ENCODE measurements around the gene PFDN4. TPM values are rescaled to one million over a fixed set of nuclear protein-coding genes. Genes with fewer than 3 reads are reported as not detected.

PFDN4 gene
- total RNA-seq, 2 donors from 2014 or later = 43.2 to 44.8 TPM

DNA sequence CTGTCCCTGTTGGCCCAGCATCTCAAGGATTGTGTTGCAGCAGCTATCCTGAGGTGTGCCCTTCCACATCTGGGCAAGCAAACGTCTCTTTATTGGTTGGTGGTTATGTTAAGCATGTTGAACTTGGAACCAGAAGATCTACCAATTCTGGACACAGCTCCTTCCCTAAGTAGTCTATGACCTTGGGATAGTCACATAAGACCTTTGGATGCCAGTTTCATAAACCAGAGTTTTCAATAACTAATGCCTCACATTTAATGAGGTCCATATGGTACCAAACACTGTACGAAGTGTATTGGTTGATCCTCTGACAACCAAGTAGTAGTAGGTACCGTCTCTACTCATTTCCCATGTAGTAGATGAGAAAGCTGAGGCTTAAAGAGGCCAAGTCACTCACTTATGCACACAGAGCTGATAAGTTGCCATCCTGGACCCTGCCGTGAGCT, 37.8 kb upstream of the PFDN4 start:
- H3K4me3 ChIP-seq = no peak overlapping the region
- intact Hi-C loops (cut with DNase I) = no loop called here
- peaks cover 33% of the 10 kb centered on the region for H3K27me3 ChIP-seq (replicated peaks; ENCODE audit: insufficient read depth)
- no peak for DNase-seq (ENCODE audit: low spot score)
- H3K27ac ChIP-seq = no peak overlapping the region
- no peaks in the 10 kb centered on the region for H3K9me3 ChIP-seq
- H3K36me3 ChIP-seq = no peaks in the 10 kb centered on the region
- peaks cover 4% of the 10 kb centered on the region for H3K4me1 ChIP-seq (replicated peaks)
- no peak for TF ChIP-seq POLR2AphosphoS5 (IDR thresholded peaks at IDR 0.05)
- TF ChIP-seq POLR2A (IDR thresholded peaks at IDR 0.05) = no peak
- TF ChIP-seq, protein P1, sequence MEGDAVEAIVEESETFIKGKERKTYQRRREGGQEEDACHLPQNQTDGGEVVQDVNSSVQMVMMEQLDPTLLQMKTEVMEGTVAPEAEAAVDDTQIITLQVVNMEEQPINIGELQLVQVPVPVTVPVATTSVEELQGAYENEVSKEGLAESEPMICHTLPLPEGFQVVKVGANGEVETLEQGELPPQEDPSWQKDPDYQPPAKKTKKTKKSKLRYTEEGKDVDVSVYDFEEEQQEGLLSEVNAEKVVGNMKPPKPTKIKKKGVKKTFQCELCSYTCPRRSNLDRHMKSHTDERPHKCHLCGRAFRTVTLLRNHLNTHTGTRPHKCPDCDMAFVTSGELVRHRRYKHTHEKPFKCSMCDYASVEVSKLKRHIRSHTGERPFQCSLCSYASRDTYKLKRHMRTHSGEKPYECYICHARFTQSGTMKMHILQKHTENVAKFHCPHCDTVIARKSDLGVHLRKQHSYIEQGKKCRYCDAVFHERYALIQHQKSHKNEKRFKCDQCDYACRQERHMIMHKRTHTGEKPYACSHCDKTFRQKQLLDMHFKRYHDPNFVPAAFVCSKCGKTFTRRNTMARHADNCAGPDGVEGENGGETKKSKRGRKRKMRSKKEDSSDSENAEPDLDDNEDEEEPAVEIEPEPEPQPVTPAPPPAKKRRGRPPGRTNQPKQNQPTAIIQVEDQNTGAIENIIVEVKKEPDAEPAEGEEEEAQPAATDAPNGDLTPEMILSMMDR (IDR thresholded peaks at IDR 0.05) = no peak
- WGBS = 68% methylated on average over 4 of the region's 4 CpGs

DNA sequence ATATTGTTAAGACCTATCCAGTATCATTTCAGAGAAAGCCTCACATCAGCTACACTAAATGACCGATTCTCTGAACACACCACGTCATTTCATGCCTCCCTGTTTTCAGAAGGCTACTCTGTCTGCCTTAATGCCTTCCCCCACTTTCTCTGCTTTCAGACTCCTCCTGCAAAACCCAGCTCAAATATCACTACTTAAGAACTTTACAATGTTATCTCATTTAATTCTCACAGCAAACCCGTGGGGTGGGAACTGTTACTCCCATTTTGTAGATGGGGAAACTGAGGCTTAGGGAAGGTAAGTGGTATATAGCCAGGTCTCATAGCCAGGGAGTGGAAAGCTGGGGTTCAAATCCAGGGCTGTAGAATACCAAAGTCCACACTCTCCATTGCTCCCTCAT, 36.9 kb upstream of the PFDN4 start:
- DNase-seq (ENCODE audit: low spot score) = no peak
- Histone ChIP-seq H3K4me3 (no peak overlapping the region), H3K36me3 (no peaks in the 10 kb centered on the region), H3K27me3 (replicated peaks; ENCODE audit: insufficient read depth) (peaks cover 33% of the 10 kb centered on the region), H3K9me3 (no peaks in the 10 kb centered on the region), H3K4me1 (replicated peaks) (peaks cover 4% of the 10 kb centered on the region), H3K27ac (no peak overlapping the region)
- intact Hi-C loops (cut with DNase I) = no loop called here
- TF ChIP-seq POLR2AphosphoS5 (IDR thresholded peaks at IDR 0.05) (no peak), POLR2A (IDR thresholded peaks at IDR 0.05) (no peak)
- TF ChIP-seq, protein P1 (IDR thresholded peaks at IDR 0.05) = no peak
- 64% methylated on average over 3 of the region's 3 CpGs for WGBS

DNA sequence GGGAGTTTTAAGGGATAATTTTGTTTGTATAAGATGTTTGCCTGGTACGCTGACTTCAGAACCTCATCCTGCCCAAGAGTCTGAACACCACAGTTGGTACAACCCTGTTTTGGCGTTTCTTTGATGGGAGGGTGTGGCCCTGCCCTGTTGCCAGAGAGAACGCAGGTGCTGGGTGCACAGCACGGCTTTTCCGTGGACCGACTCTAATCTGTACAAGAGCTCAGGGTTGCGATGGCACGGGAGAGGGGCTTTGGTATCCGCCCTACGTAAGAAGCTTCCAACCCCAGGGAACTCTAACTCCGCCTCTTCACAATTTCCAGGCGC, 35.4 kb upstream of the PFDN4 start:
- Histone ChIP-seq H3K36me3 (no peaks in the 10 kb centered on the region), H3K27ac (no peak overlapping the region), H3K9me3 (no peaks in the 10 kb centered on the region), H3K4me3 (no peak overlapping the region), H3K27me3 (replicated peaks; ENCODE audit: insufficient read depth) (peaks cover 33% of the 10 kb centered on the region), H3K4me1 (replicated peaks) (peaks cover 4% of the 10 kb centered on the region)
- intact Hi-C loops (cut with DNase I) = no loop called here
- TF ChIP-seq, protein P1 (IDR thresholded peaks at IDR 0.05) = no peak
- TF ChIP-seq POLR2A (IDR thresholded peaks at IDR 0.05) (no peak), POLR2AphosphoS5 (IDR thresholded peaks at IDR 0.05) (no peak)
- DNase-seq (ENCODE audit: low spot score) = no peak
- WGBS = 4% methylated on average over 12 of the region's 12 CpGs

DNA sequence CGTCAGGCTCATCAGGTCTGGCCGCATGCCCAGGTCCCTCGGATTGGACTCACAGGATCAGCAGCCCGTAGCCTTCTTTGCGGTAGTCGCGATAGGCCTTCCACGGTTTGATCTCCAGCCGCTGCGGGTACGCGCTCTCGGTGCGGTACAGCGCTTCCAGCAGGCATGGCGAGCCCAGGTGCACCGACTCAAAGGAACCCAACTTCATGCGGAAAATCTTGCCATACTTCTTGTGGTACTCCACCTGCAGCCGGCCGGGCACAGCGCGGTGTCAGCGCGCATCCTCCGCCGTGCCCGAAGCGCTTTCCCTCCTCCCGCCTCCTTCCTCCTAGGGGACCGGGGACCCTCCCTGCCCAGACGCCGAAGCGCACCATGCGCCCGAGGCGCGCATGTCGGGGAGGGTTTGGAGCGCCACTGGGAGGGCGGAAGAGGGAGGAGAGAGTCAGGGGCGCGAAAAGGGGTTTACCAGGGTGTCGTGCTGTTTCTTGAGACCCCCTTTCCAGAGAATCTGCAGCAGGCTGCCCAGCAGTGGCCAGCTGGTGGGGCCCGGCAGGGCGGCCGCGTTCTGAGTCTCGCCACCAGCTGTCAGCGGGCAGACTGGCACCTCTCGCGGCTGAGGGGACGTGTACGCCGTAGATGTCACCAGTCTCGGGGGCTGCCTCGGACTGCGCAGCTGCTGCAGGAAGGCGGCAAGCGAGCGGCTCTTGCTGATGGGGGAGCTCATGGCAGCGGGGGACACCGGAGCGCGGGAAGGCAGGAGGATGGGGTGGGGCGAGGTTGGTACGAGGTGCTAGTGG, 34.8 kb upstream of the PFDN4 start:
- H3K4me1 ChIP-seq (replicated peaks) = peaks cover 4% of the 10 kb centered on the region
- H3K4me3 ChIP-seq = no peak overlapping the region
- H3K9me3 ChIP-seq = no peaks in the 10 kb centered on the region
- H3K27ac ChIP-seq = no peak overlapping the region
- TF ChIP-seq POLR2A (IDR thresholded peaks at IDR 0.05) (no peak), POLR2AphosphoS5 (IDR thresholded peaks at IDR 0.05) (no peak)
- TF ChIP-seq, protein P1 (IDR thresholded peaks at IDR 0.05) = no peak
- intact Hi-C loops (cut with DNase I) = no loop called here
- no peaks in the 10 kb centered on the region for H3K36me3 ChIP-seq
- peaks cover 33% of the 10 kb centered on the region for H3K27me3 ChIP-seq (replicated peaks; ENCODE audit: insufficient read depth)
- 1% methylated on average over 66 of the region's 66 CpGs for WGBS
- DNase-seq (ENCODE audit: low spot score) = no peak
